ENCODE data around the gene CSTF1. TPM values are rescaled to one million over a fixed set of nuclear protein-coding genes. Genes with fewer than 3 reads are reported as not detected.
A peak's percentile ranks its signal among the peaks of the same experiment; 100 is the strongest.

The CSTF1 gene
- total and polyA plus RNA-seq, 12 donors = 5.1 to 53.1 (median 32.8) TPM

DNA sequence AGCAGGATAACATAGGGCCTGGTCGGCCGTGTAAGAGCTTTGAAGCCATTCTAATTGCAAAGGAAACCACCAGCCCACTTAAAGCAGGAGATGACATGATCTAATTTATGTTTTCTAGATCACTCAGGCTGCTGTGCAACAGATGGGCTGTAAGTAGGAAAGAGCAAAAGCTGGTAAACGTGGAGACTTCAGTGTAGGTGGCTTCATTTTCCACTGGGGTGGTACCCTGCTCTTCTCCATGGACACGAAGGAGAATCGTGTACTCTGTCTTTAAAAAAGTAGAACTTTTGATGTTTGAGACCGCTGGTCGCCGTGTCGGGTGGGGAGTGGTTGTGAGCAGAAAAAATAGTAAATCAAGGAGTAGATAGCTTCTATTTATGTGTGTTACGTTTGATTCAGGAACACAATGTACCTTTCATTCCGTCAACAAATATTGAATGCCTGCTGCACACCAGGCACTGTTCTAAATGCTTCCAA is 26.0 kb downstream of the CSTF1 start:
- intact Hi-C loops (cut with DNase I) = no loop called here
- Histone ChIP-seq H3K9me3 (replicated peaks in 1 of 3) (no peaks in the 10 kb centered on the region), H3K4me1 (replicated peaks in 1 of 2) (peaks cover 0 to 4% of the 10 kb centered on the region in 2 donors), H3K4me3 (no peak overlapping the region), H3K27ac (peak overlapping the region in 2 of 5 donors; percentile 33 to 48), H3K27me3 (no peaks in the 10 kb centered on the region), H3K36me3 (replicated peaks in 1 of 2) (no peaks in the 10 kb centered on the region)
- TF ChIP-seq, protein P1, sequence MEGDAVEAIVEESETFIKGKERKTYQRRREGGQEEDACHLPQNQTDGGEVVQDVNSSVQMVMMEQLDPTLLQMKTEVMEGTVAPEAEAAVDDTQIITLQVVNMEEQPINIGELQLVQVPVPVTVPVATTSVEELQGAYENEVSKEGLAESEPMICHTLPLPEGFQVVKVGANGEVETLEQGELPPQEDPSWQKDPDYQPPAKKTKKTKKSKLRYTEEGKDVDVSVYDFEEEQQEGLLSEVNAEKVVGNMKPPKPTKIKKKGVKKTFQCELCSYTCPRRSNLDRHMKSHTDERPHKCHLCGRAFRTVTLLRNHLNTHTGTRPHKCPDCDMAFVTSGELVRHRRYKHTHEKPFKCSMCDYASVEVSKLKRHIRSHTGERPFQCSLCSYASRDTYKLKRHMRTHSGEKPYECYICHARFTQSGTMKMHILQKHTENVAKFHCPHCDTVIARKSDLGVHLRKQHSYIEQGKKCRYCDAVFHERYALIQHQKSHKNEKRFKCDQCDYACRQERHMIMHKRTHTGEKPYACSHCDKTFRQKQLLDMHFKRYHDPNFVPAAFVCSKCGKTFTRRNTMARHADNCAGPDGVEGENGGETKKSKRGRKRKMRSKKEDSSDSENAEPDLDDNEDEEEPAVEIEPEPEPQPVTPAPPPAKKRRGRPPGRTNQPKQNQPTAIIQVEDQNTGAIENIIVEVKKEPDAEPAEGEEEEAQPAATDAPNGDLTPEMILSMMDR (IDR thresholded peaks at IDR 0.05) = no peak
- TF ChIP-seq POLR2A (IDR thresholded peaks at IDR 0.05) = no peak
- DNase-seq = peak in 1 of 7 donors; percentile 39
- WGBS, 4 donors = 68 to 76% (median 70%) methylated on average over 11 of the region's 11 CpGs

DNA sequence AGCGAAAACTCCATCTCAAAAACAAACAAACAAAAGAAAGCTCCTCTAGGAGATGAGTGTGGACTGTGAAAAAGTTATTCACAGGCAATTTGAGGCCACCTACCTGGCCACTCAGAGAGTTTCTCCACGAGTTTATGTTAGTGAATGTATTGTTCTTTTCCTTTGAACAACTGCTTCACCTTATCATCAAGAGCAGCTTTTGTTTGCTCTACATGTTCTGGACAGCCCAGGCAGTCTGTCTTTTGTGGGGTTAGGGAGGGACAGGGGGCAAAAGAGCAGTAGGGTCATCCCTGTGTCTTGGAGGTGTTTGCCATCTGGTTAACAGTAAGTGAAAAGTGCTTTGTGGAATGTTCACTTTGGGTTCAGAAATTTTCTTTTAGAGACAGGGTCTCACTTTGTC is 27.6 kb downstream of the CSTF1 start:
- intact Hi-C loops (cut with DNase I) = no loop called here
- H3K9me3 ChIP-seq (replicated peaks in 1 of 3) = no peaks in the 10 kb centered on the region
- H3K4me3 ChIP-seq = no peak overlapping the region
- H3K27me3 ChIP-seq = no peaks in the 10 kb centered on the region
- H3K27ac ChIP-seq = no peak overlapping the region
- no peaks in the 10 kb centered on the region for H3K36me3 ChIP-seq (replicated peaks in 1 of 2)
- no peak for TF ChIP-seq POLR2A (IDR thresholded peaks at IDR 0.05)
- TF ChIP-seq, protein P1 (IDR thresholded peaks at IDR 0.05) = no peak
- no peak for DNase-seq
- peaks cover 0 to 4% of the 10 kb centered on the region in 2 donors for H3K4me1 ChIP-seq (replicated peaks in 1 of 2)
- WGBS, 4 donors = 77 to 95% (median 83%) methylated on average over 2 of the region's 2 CpGs

DNA sequence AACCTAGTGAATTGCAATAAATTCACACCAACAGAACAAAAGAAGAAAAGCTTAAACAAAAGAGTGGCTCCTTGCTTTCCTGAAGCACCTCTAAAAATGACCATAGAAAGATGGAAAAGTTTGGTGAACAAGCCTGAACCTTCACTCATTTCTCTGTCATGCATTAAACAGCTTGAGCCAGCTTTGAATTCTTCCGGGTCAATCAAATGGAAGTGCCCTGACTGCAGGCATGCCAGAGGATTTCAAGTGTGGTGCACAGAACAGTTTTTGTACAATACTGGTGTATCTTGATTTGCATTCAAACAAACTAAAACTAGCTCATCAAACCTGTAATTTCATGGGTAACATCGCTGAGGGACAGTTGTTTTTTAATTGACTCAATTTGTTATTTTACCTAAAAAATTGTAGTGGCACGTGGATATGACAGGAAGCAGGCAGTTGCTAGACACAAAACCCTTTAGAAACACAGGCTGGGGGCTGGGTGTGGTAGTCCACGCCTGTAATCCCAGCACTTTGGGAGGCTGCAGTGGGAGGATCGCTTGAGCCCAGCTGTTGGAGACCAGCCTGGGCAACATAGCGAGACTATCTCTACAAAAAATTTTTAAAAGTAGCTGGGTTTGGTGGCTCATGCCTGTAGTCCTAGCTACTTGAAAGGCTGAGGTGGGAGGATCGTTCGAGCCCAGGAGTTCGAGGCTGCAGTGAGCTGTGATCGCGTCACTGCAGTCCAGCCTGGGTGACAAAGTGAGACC is 28.7 kb downstream of the CSTF1 start:
- Histone ChIP-seq H3K27ac (no peak overlapping the region), H3K4me1 (replicated peaks in 1 of 2) (peaks cover 0 to 4% of the 10 kb centered on the region in 2 donors), H3K36me3 (replicated peaks in 1 of 2) (no peaks in the 10 kb centered on the region), H3K4me3 (no peak overlapping the region), H3K9me3 (replicated peaks in 1 of 3) (no peaks in the 10 kb centered on the region), H3K27me3 (no peaks in the 10 kb centered on the region)
- peak in 2 of 7 donors; percentile 6 to 24 for DNase-seq
- 78 to 85% (median 81%) methylated on average over 11 of the region's 11 CpGs for WGBS, 4 donors
- no peak for TF ChIP-seq POLR2A (IDR thresholded peaks at IDR 0.05)
- TF ChIP-seq, protein P1 (IDR thresholded peaks at IDR 0.05) = no peak
- intact Hi-C loops (cut with DNase I) = no loop called here

DNA sequence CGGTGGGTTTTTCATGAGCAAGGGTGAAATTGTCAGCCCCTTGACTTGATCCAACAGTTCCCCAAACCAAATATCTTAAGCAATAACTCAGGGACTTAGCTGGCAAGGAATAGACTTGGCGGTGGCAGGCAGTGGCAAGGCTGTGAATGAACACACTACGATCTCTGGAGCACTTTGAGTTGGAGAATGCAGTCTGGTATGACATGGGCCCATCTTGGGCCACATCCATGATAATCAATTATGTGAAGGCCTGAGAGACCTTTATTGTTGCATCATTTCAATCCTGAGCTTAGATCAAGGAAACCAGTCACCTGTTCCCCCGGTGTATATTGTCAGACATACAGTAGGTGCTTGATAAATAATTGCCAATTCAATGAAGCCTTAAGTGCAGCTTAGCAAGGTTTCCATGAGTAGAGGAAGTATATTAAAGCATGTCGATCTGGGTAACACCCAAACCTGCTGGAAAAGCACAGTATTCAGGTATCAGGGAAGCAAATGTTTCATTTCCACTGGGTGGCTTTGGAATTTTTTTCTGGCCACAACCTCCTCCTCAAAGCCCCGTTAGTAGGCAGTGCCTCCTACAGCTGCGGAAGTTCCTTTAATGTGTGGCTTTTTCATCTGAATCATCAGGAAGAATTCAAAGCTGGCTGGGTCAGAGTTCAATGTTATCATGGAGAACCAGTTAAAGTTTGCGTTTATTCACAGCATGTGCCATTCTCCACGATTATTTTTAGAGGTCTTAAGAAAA is 29.8 kb downstream of the CSTF1 start:
- intact Hi-C loops (cut with DNase I) = no loop called here
- Histone ChIP-seq H3K4me3 (no peak overlapping the region), H3K27me3 (no peaks in the 10 kb centered on the region), H3K4me1 (replicated peaks in 1 of 2) (peaks cover 0 to 4% of the 10 kb centered on the region in 2 donors), H3K9me3 (replicated peaks in 1 of 3) (no peaks in the 10 kb centered on the region), H3K36me3 (replicated peaks in 1 of 2) (no peaks in the 10 kb centered on the region), H3K27ac (peak overlapping the region in 1 of 5 donors; percentile 18)
- TF ChIP-seq, protein P1 (IDR thresholded peaks at IDR 0.05) = no peak
- TF ChIP-seq POLR2A (IDR thresholded peaks at IDR 0.05) = no peak
- 43 to 46% (median 45%) methylated on average over 9 of the region's 9 CpGs for WGBS, 4 donors
- DNase-seq = peak in 2 of 7 donors; percentile 15 to 29

Data from adrenal gland (tissue), 12 donors.